NCI-H2029 (cell line): ENCODE measurements around the gene FBXO31.
"Not testable (repeated sequence)": the region's sequence is repeated elsewhere in the genome, so short reads cannot be mapped to it uniquely, and the experiment has no call there.

Source experiments
- DNase-seq: peaks from one replicate; lab custom pipeline; 2025; lab: John Stamatoyannopoulos, UW

Gene FBXO31

GRCh38 chr16:87362828-87363559 is 20.6 kb downstream of the FBXO31 start:
- not testable (repeated sequence) for DNase-seq

DNA sequence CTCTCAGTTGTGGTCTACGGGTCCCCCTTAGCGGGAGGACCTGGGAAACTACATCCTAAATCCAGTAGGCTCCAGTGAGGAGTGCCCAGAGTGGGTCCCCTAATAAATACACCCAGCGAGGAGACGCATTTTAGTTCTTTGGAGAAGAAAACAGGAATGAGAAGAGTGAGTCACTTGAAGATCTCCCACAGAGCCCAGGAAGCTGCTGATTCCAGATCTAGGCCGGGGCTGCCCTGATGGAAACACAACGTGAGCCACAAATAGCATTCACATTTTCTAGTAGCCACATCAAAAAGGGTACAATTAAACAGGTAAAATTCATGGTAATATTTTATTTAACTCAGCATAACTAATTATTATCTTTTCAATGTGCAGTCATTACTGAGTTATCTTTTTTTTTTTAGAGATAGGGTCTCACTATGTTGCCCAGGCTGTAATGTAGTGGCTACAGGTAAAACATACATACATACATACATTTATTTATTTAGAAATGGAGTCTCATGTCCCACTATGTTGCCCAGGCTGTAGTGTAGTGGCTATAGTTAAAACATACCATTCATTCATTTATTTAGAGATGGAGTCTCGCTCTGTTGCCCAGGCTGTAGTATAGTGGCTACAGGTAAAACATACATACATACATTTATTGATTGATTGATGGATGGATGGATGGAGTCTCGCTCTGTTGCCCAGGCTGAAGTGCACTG is 21.5 kb downstream of the FBXO31 start:
- DNase-seq = no peak

GRCh38 chr16:87360862-87361610 is 22.5 kb downstream of the FBXO31 start:
- DNase-seq = no peak

DNA sequence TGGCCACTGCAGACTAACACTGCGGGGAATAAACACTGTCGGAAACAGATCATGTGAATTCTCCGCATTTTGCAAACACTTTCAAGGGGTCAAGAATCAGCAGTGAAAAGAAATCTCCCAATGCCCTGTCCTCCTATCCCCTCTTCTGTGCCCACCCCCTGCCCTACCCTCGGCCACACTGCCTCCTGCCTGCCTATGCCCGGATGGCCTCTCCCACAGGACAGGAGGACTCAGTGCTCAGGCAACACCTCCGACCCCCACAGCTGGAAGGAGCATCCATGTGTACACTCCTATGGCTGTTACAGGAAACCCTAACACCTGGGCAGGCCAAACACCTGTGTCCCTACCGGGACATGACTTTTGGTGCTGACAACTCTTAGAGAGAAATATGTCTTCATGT is 24.5 kb downstream of the FBXO31 start:
- DNase-seq = no peak

- DNase-seq = no peak
These were observed 24.9 kb downstream of the FBXO31 start for GRCh38 chr16:87358696-87359095.

DNA sequence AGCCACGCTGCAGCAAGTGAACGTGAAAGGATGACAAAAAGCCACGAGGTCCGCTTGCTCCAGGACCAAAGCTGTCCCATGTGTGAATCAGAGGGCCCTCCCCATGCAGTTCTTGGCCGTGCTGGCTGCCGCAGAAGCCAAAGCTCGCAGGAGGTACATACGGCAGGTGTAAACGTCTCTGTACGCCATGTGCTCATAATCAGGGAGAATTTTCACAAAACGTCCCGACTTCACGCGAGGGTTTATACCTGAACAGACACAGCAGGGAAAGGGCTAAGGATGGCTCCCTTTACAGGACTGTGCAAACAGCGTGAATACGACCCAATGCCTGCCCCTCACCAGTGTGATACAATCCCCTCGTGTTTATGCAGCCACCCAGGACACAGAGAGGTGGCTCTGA is 25.3 kb downstream of the FBXO31 start:
- DNase-seq = no peak

GRCh38 chr16:87356491-87356853 is 27.1 kb downstream of the FBXO31 start:
- no peak for DNase-seq

GRCh38 chr16:87353613-87354012 is 30.0 kb downstream of the FBXO31 start:
- DNase-seq = no peak

DNA sequence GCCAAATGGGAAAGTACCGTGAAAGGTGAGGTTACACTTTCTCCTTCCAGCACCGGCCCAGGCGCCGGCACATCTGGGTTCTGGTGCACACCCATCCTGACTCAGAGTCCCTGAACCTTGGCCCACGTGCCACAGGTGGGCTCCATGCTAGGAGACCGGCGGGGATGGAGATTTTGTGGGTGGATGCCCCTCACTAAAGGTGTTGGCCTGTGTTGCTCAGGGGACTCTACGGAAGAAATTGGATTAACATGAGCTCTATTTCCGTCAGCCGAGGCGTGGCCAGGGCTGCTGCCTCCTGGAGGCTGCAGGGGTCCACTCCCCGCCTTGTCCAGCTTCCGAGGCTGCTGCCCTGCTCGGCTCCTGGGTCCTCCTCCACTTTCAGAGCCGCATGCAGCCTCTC is 30.8 kb downstream of the FBXO31 start:
- no peak for DNase-seq

DNA sequence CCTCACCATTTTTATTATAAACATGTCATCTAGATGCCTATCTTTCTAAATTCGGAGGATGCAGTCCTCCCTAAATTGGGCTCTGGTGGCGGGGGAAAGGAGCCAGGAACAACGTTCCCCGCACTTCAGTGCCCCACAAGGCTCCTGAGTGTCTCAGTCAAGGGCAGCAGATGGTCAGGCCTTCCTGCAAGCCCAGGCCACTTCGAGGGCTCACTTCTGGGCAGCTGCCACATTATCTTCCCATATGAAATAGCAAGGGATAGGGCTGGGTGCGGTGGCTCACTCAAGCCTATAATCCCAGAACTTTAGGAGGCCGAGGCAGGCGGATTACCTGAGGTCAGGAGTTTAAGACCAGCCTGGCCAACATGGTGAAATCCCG is 32.3 kb downstream of the FBXO31 start:
- DNase-seq = no peak

DNA sequence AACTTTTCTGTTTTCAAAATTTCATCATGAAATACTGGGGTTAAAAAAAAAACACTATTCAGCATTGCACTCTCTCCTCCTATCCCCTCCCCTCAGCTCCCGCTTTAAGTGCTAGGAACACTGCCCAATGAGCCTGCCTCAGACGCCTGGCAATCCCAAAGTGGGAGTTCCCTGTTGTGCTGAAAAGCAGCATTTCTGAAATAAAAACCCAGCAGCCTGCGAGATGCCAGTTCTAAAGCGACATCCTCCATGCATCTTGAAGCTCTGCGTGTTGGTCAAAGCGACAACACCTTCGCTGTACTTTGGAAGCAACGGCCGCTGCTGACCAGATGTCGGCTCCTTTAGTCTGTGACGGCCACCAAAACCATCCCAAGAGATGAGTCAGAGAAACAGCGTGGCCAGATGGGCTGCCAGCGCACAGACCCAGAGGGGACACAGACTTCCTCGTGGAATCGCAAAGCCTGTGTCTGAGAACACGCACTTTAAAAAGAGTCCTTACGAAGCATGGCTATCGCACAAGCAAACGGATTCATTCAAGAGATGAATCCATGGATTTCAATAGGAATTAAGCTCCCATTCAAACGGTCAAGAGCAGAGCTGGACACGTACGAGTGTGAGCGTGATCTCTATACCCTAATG is 32.8 kb downstream of the FBXO31 start:
- no peak for DNase-seq

DNA sequence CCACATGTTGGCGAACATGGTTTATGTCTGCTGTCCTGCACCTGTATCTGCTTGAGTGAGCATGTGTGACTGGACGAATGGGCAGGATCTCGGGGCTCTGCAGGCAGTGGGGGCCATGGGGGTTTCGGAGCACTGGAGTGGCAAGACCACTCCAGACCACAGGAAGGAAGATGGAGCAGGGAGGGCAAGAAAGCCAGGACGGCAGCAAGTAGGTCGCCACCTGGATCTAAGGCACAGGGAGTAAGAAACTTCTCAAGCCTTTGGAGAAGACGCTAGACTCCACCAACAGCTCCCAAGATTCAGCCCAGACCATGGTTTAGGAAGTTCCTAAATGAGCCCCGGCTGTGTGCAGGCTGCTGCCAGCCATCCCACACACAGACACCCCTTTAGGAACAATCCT is 33.5 kb downstream of the FBXO31 start:
- DNase-seq = no peak

DNA sequence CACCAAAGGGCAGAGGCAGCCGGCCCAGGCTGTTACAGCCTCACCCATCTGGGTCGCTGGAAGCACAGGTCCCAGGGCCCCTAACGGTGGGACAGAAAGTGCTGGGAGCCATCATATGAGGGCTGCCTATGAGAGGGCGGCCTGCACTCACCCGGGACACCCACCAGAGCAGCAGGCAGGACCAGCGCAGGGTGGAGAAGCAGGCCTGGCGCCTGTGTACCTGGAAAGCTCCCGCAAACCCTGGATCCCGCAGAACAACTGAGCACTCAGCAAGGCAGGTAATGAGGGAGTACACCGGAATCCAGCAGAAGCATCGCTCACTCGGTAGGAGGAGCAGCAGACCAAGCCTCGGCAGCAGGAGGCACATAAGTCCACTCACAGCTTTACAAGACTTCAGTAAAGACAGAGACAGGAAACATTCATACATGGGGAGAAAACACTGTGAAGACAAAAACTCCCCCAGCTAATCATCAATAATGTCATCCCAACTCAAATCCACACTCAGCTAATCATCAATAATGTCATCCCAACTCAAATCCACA is 34.9 kb downstream of the FBXO31 start:
- DNase-seq = no peak

GRCh38 chr16:87347932-87348615 is 35.5 kb downstream of the FBXO31 start:
- DNase-seq = no peak

- DNase-seq = no peak
These were observed 37.0 kb downstream of the FBXO31 start for GRCh38 chr16:87346517-87347060.

GRCh38 chr16:87345726-87346424 is 37.7 kb downstream of the FBXO31 start:
- DNase-seq = no peak

- no peak for DNase-seq
These were observed 38.5 kb downstream of the FBXO31 start for GRCh38 chr16:87344931-87345631.

GRCh38 chr16:87344165-87344930 is 39.2 kb downstream of the FBXO31 start:
- DNase-seq = no peak

DNA sequence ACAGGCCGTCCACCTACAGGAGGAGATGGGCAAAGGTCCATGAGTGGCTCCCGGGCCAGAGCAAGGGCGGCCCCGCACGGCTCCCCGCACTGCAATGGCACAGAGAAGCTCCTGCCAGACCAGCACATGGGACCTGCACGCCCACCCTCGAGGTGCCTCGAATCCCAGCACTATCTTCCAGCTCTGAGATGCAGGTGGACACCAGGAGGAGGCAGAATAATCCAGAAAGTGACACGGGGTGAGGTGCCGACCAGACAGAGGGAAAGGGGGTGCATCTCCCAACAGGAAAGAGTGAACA is 39.9 kb downstream of the FBXO31 start:
- no peak for DNase-seq
